GM21526 (cell line): ENCODE measurements around the gene TLR2.
A peak's percentile ranks its signal among the peaks of the same experiment; 100 is the strongest.

Experiments used
- ATAC-seq: cut with Tn5 transposase; IDR thresholded peaks from one replicate; pipeline ENCODE4 v1.9.1; 2021; ENCODE audit warnings: moderate library complexity; ENCODE audit not compliant: unreplicated experiment, low FRiP score

TLR2 gene

GRCh38 chr4:153728660-153729059, 44.6 kb downstream of the TLR2 start:
- no peak for ATAC-seq

- no peak for ATAC-seq
Observed at GRCh38 chr4:153729895-153730294, 45.8 kb downstream of the TLR2 start.

GRCh38 chr4:153731239-153731638, 47.2 kb downstream of the TLR2 start:
- ATAC-seq: no peak

- ATAC-seq: peak; percentile 59
Observed at GRCh38 chr4:153733751-153734448, 49.8 kb downstream of the TLR2 start.

- ATAC-seq: no peak
Observed at GRCh38 chr4:153735906-153736461, 51.9 kb downstream of the TLR2 start.

- no peak for ATAC-seq
Observed at GRCh38 chr4:153741541-153741940, 57.5 kb downstream of the TLR2 start.

GRCh38 chr4:153745651-153746050, 61.6 kb downstream of the TLR2 start:
- ATAC-seq: no peak

GRCh38 chr4:153747406-153747955, 63.4 kb downstream of the TLR2 start:
- ATAC-seq: no peak

GRCh38 chr4:153748378-153748777, 64.3 kb downstream of the TLR2 start:
- ATAC-seq: no peak

GRCh38 chr4:153750197-153750817, 66.2 kb downstream of the TLR2 start:
- ATAC-seq: peak; percentile 84

- ATAC-seq: no peak
Observed at GRCh38 chr4:153755186-153755585, 71.1 kb downstream of the TLR2 start.
